GM13976 (cell line): ENCODE measurements around the gene ILRUN.
A peak's percentile ranks its signal among the peaks of the same experiment; 100 is the strongest.
"Not testable (repeated sequence)": the region's sequence is repeated elsewhere in the genome, so short reads cannot be mapped to it uniquely, and the experiment has no call there.

ENCODE experiments used
- DNase-seq: peaks from one replicate; pipeline ENCODE4 v3.0.0; 2012; ENCODE audit warnings: low spot score
- CTCF ChIP-seq: IDR thresholded peaks from 2 replicates; pipeline ENCODE4 v1.5.1; 2012; ENCODE audit warnings: borderline replicate concordance, mild to moderate bottlenecking; ENCODE audit not compliant: insufficient read depth; ENCODE audit errors: extremely low read depth, missing control alignments, control extremely low read depth
- in situ Hi-C: fragments of 300-500 bp; cut with MboI; formaldehyde crosslinking; loops from one replicate; pipeline ENCODE4 v1.12.0; 2022; ENCODE audit warnings: low sequenced_read_pairs, mixed read lengths, inconsistent platforms; ENCODE audit not compliant: unreplicated experiment

The ILRUN gene

GRCh38 chr6:34657037-34657306, 39.6 kb downstream of the ILRUN start:
- no peak for DNase-seq
- in situ Hi-C loops: no loop called here
- TF ChIP-seq CTCF: no peak

DNA sequence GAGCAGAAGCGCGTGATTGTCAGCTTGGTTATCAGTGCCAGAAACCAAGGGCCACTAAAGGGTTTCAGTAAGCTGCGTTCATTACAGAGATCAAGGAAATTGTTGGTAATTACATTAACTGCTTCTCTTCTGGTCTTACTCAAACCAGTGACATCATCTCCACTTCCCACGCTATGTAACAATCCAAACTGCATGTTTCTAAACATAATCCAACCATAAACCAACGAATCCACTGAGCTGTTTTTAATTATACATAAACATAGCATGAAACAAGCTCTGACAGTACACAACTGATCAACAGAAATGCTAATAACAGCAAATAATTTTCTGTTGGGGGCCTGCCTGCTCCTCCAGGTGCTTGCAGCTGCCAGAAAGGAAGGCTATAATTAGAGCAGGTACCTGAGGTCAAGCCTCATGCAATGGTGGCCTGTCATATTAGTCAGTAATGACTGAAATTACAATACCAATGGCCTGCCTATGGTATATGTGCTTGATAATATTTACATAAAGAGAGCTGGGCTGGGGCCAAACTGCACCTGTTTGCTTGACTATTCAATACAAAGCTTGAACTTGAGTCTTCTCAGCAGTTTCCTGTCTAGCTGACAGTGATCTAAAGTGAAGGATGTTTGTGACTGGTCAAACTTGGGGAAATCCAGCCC, 40.1 kb downstream of the ILRUN start:
- in situ Hi-C loops: no loop called here
- DNase-seq: peak; percentile 70
- no peak for TF ChIP-seq CTCF

- DNase-seq, in situ Hi-C loops: not testable (repeated sequence)
These were observed 40.6 kb downstream of the ILRUN start for GRCh38 chr6:34655876-34656377.

DNA sequence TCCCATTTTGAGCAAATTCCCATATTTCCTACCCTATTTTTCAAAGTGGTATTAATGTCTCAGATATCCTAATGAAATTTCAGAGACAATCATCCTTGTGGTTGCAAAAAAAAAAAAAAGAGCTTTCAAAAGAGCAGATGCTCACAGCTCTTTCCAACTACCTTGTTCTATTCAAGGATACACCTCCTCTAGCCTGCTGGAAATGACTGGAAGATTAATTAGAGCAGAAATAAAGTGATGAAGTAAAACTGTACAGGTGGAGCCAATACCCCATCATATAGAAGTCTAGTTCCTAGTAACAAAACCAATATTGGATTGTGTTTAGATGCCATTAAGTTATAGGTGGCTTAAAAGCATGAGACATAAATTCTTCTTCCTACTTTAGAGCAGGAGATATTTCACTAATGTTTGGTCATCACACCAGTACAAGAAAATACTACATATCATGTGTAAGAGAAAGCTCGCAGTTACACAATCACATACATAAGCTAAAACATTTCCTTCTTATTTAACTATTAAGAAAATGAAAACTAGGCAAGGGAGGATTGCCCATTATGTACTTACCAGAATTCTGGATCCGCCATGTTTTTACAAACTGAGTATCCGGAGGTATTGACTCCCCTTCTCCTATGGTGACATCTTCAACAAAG, 42.4 kb downstream of the ILRUN start:
- in situ Hi-C loops: no loop called here
- TF ChIP-seq CTCF: no peak
- DNase-seq: no peak

- in situ Hi-C loops: no loop called here
- no peak for DNase-seq
- TF ChIP-seq CTCF: no peak
These were observed 44.3 kb downstream of the ILRUN start for GRCh38 chr6:34652263-34652662.

DNA sequence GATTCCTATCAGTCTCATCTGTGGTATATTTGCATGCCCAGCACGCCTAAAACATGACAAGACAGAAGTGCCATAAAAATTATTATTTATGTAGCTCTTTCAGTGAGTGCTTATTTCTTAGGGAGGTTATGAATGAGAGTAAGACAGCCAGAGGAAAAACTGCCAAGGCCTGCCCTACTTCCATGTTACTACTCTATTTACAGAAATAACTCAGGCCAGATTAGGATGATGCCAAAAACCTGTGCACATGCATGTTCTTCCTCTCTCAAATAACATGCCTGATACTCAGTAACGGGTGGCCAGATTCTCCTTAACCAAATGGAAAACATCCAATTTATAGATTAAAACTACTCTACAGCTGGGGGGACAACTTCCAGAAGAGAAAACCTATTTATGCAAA, 45.7 kb downstream of the ILRUN start:
- in situ Hi-C loops: no loop called here
- no peak for DNase-seq
- TF ChIP-seq CTCF: no peak

DNA sequence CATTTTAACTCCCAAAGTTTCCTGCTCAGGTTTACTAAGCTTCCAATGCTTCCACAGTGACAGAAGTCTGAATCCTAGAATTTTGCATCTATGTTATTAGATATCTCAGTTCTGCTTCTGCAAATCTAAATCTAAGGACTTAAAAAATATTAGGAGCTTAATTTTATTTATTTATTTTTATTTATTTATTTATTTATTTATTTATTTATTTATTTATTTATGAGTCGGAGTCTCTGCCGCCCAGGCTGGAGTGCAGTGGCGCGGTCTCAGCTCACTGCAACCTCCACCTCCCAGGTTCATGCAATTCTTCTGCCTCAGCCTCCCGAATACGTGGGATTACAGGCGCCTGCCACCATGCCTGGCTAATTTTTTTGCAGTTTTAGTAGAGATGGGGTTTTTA, 46.3 kb downstream of the ILRUN start:
- DNase-seq, in situ Hi-C loops: not testable (repeated sequence)

- in situ Hi-C loops: no loop called here
- no peak for DNase-seq
- no peak for TF ChIP-seq CTCF
These were observed 47.8 kb downstream of the ILRUN start for GRCh38 chr6:34648806-34649205.
